Uterus (tissue), 2 donors: ENCODE data around the gene BCR.

Source experiments
- POLR2A ChIP-seq, 2 donors: fragments of 450-650 bp; IDR thresholded peaks; one replicate each; pipeline ENCODE4 v1.6.1; 2016; ENCODE audit warnings: antibody characterized with exemption in 2 of 2, mild to moderate bottlenecking in 1 of 2, moderate library complexity in 1 of 2
- TF ChIP-seq, protein P1 (sequence below), 4 experiments: fragments of 200-600 bp in 2 of 4; fragments of 450-650 bp in 2 of 4; sonication (generic) in 2 of 4; IDR thresholded peaks; one replicate each; pipeline ENCODE4 v1.5.1; 2016 to 2019; ENCODE audit warnings: antibody characterized with exemption in 4 of 4, mild to moderate bottlenecking in 2 of 4, moderate library complexity in 1 of 4

DNA sequence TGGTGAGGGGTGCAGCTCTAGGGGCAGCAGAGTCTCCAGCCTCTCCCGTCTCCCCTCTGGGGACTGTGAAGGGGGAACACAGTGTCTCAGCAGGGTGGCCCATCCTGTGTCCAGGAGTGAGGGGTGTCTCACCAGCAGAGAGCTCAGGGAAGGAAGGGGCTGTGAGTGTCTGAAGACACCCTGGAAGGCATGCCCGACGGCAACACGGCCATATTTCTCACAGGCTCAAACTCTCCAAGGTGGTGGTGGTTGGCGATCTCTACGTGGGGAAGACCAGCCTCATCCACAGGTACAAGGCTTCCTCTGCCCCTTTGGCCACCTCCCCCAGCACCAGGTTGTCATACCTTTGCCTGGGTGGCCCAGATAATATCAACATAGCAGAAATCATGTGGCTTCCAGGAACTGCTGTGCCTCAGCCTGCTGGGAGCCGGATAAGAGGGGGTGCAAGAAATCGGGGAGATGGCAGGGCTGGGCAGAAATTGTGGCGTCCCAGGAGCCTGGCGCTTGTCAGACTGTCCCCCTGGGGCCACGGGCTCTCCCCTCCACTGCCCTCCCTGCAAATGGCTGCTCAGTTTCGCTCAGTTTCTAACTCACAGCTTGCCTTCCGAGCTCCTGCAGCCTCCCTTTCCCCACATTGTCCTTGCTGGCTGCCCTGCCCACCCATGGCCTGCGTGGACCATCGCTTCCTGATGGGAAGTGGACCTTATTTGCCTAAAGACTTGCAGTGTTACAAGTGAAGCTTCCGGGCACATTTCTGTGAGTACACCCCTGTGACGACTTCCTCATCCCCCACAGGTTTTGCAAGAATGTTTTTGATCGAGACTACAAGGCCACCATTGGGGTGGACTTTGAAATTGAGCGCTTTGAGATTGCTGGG lies 27.8 kb upstream of the BCR start:
- TF ChIP-seq, protein P1, sequence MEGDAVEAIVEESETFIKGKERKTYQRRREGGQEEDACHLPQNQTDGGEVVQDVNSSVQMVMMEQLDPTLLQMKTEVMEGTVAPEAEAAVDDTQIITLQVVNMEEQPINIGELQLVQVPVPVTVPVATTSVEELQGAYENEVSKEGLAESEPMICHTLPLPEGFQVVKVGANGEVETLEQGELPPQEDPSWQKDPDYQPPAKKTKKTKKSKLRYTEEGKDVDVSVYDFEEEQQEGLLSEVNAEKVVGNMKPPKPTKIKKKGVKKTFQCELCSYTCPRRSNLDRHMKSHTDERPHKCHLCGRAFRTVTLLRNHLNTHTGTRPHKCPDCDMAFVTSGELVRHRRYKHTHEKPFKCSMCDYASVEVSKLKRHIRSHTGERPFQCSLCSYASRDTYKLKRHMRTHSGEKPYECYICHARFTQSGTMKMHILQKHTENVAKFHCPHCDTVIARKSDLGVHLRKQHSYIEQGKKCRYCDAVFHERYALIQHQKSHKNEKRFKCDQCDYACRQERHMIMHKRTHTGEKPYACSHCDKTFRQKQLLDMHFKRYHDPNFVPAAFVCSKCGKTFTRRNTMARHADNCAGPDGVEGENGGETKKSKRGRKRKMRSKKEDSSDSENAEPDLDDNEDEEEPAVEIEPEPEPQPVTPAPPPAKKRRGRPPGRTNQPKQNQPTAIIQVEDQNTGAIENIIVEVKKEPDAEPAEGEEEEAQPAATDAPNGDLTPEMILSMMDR (IDR thresholded peaks at IDR 0.05): no peak
- TF ChIP-seq POLR2A (IDR thresholded peaks at IDR 0.05): no peak
